Measurements from ENCODE around the gene CDH23.

The CDH23 gene

GRCh38 chr10:71842856-71843686 is 446.4 kb downstream of the CDH23 start:
- in situ Hi-C loops (cut with HindIII; ENCODE audit: low sequenced_read_pairs) = no loop called here
- no peak for DNase-seq (ENCODE audit: low read depth, low spot score)
- no peak overlapping the region for H3K4me3 ChIP-seq (ENCODE audit: low read depth, low read length)
- TF ChIP-seq CTCF (IDR thresholded peaks at IDR 0.05; ENCODE audit: low read depth, low read length) = no peak

GRCh38 chr10:71844084-71844483 is 447.4 kb downstream of the CDH23 start:
- TF ChIP-seq CTCF (IDR thresholded peaks at IDR 0.05; ENCODE audit: low read depth, low read length) = no peak
- no peak overlapping the region for H3K4me3 ChIP-seq (ENCODE audit: low read depth, low read length)
- DNase-seq (ENCODE audit: low read depth, low spot score) = no peak
- in situ Hi-C loops (cut with HindIII; ENCODE audit: low sequenced_read_pairs) = no loop called here

GRCh38 chr10:71844695-71845094 is 448.0 kb downstream of the CDH23 start:
- TF ChIP-seq CTCF (IDR thresholded peaks at IDR 0.05; ENCODE audit: low read depth, low read length) = no peak
- in situ Hi-C loops (cut with HindIII; ENCODE audit: low sequenced_read_pairs) = no loop called here
- no peak overlapping the region for H3K4me3 ChIP-seq (ENCODE audit: low read depth, low read length)

GRCh38 chr10:71845410-71846405 is 449.0 kb downstream of the CDH23 start:
- H3K4me3 ChIP-seq (ENCODE audit: low read depth, low read length) = no peak overlapping the region
- DNase-seq (ENCODE audit: low read depth, low spot score) = no peak
- no peak for TF ChIP-seq CTCF (IDR thresholded peaks at IDR 0.05; ENCODE audit: low read depth, low read length)
- in situ Hi-C loops (cut with HindIII; ENCODE audit: low sequenced_read_pairs) = no loop called here

More at GRCh38 chr10:71844695-71845094, 448.0 kb downstream of the CDH23 start:
- DNase-seq (ENCODE audit: low read depth, low spot score) = no peak

- DNase-seq (ENCODE audit: low read depth, low spot score) = no peak
- no peak overlapping the region for H3K4me3 ChIP-seq (ENCODE audit: low read depth, low read length)
- in situ Hi-C loops (cut with HindIII; ENCODE audit: low sequenced_read_pairs) = no loop called here
- no peak for TF ChIP-seq CTCF (IDR thresholded peaks at IDR 0.05; ENCODE audit: low read depth, low read length)
Measured at GRCh38 chr10:71846816-71847215, 450.1 kb downstream of the CDH23 start.

GRCh38 chr10:71847418-71847817 is 450.7 kb downstream of the CDH23 start:
- in situ Hi-C loops (cut with HindIII; ENCODE audit: low sequenced_read_pairs) = no loop called here
- no peak overlapping the region for H3K4me3 ChIP-seq (ENCODE audit: low read depth, low read length)
- TF ChIP-seq CTCF (IDR thresholded peaks at IDR 0.05; ENCODE audit: low read depth, low read length) = no peak
- no peak for DNase-seq (ENCODE audit: low read depth, low spot score)

Measured in astrocyte of the spinal cord (primary cell).